IMR-90 (cell line): ENCODE measurements around the gene FLNA. TPM values are rescaled to one million over a fixed set of nuclear protein-coding genes. Genes with fewer than 3 reads are reported as not detected.

Experiments used
- ATAC-seq: fragments of 200-7000 bp; cut with Tn5 transposase; 2 replicates; pipeline ENCODE4 v1.9.1; 2020; ENCODE audit warnings: low read depth, mild to moderate bottlenecking, moderate library complexity
- BruUV-seq: library from RNA; stranded (reverse); fragments of 400-500 nt; replicated peaks from 2 replicates; lab custom pipeline; 2021; lab: Mats Ljungman, UMichigan
- CTCF ChIA-PET: fragments of 300-600 bp; formaldehyde crosslinking; extraction: SDS; loops from one replicate; lab custom pipeline; 2021; ENCODE audit warnings: antibody characterized with exemption; lab: Yijun Ruan, JAX
- POLR2A ChIA-PET: fragments of 300-600 bp; sonication (Branson Sonifier 250); formaldehyde crosslinking; loops from one replicate; lab custom pipeline; 2022; ENCODE audit warnings: antibody characterized with exemption; ENCODE audit not compliant: unreplicated experiment; lab: Charles Lee
- DNase-seq: peaks from one replicate; pipeline ENCODE4 v3.0.0; 2013
- H2AFZ ChIP-seq: replicated peaks from 2 replicates; pipeline ENCODE3; 2013; ENCODE audit warnings: low read length, mild to moderate bottlenecking; ENCODE audit not compliant: poor library complexity
- H2AK5ac ChIP-seq: 2 replicates; pipeline ENCODE4 v1.6.1; 2013; ENCODE audit warnings: low read depth, low read length, inconsistent platforms
- H2AK9ac ChIP-seq: replicated peaks from 2 replicates; pipeline ENCODE3; 2013; ENCODE audit warnings: mild to moderate bottlenecking, low read depth, low read length, moderate library complexity; ENCODE audit not compliant: poor library complexity
- H2BK120ac ChIP-seq: 2 replicates; pipeline ENCODE4 v1.6.1; 2013; ENCODE audit warnings: low read depth, low read length, inconsistent platforms
- H2BK15ac ChIP-seq: 3 replicates; pipeline ENCODE4 v1.6.1; 2013; ENCODE audit warnings: low read depth, low read length, inconsistent platforms
- H2BK20ac ChIP-seq: 2 replicates; pipeline ENCODE4 v1.6.1; 2013; ENCODE audit warnings: low read depth, mild to moderate bottlenecking, inconsistent platforms, low read length, moderate library complexity
- H2BK5ac ChIP-seq: 2 replicates; pipeline ENCODE4 v1.6.1; 2013; ENCODE audit warnings: mild to moderate bottlenecking, low read depth, low read length, inconsistent platforms; ENCODE audit not compliant: poor library complexity, severe bottlenecking
- H3K14ac ChIP-seq: replicated peaks from 2 replicates; pipeline ENCODE4 v1.6.1; 2013; ENCODE audit warnings: low read depth, low read length, inconsistent platforms
- H3K18ac ChIP-seq: 2 replicates; pipeline ENCODE4 v1.6.1; 2013; ENCODE audit warnings: low read depth, low read length, control low read depth
- H3K23ac ChIP-seq: 2 replicates; pipeline ENCODE4 v1.6.1; 2013; ENCODE audit warnings: low read depth, low read length, inconsistent platforms
- H3K27ac ChIP-seq: 2 replicates; pipeline ENCODE4 v1.5.1; 2013; ENCODE audit warnings: mild to moderate bottlenecking, control low read depth, low read length; ENCODE audit not compliant: insufficient read depth
- H3K27me3 ChIP-seq: 2 replicates; pipeline ENCODE4 v1.6.1; 2013; ENCODE audit warnings: low read length; ENCODE audit not compliant: control insufficient read depth, insufficient read depth
- H3K36me3 ChIP-seq: 2 replicates; pipeline ENCODE4 v1.6.1; 2013; ENCODE audit warnings: low read length, mixed read lengths; ENCODE audit not compliant: control insufficient read depth, insufficient read depth
- H3K4ac ChIP-seq: 2 replicates; pipeline ENCODE4 v1.6.1; 2013; ENCODE audit warnings: low read depth, low read length, inconsistent platforms
- H3K4me1 ChIP-seq: 2 replicates; pipeline ENCODE4 v1.6.1; 2013; ENCODE audit warnings: low read length, mixed read lengths; ENCODE audit not compliant: control insufficient read depth, insufficient read depth
- H3K4me2 ChIP-seq: 2 replicates; pipeline ENCODE4 v1.6.1; 2013; ENCODE audit warnings: low read depth, mild to moderate bottlenecking, control low read depth, low read length, moderate library complexity
- H3K4me3 ChIP-seq: 2 replicates; pipeline ENCODE4 v1.5.1; 2013; ENCODE audit warnings: low read depth, mild to moderate bottlenecking, control low read depth, low read length, moderate library complexity; ENCODE audit not compliant: insufficient read depth
- H3K56ac ChIP-seq: 2 replicates; pipeline ENCODE4 v1.6.1; 2013; ENCODE audit warnings: low read length, inconsistent platforms; ENCODE audit not compliant: insufficient read depth; ENCODE audit errors: extremely low read depth
- H3K79me1 ChIP-seq, 2 experiments: 2 replicates each; pipeline ENCODE4 v1.6.1; 2013; ENCODE audit warnings: low read length in 2 of 2, inconsistent platforms in 1 of 2, low read depth in 1 of 2
- H3K9ac ChIP-seq: 2 replicates; pipeline ENCODE4 v1.6.1; 2013; ENCODE audit warnings: low read depth, low read length, control low read depth
- H3K9me1 ChIP-seq: 2 replicates; pipeline ENCODE4 v1.6.1; 2013; ENCODE audit warnings: low read length, inconsistent platforms; ENCODE audit not compliant: insufficient read depth
- H3K9me3 ChIP-seq: 2 replicates; pipeline ENCODE4 v1.6.1; 2013; ENCODE audit warnings: low read length; ENCODE audit not compliant: control insufficient read depth, insufficient read depth
- H4K20me1 ChIP-seq: 2 replicates; pipeline ENCODE4 v1.6.1; 2013; ENCODE audit warnings: low read length, inconsistent platforms; ENCODE audit not compliant: insufficient read depth
- H4K5ac ChIP-seq: 2 replicates; pipeline ENCODE4 v1.6.1; 2013; ENCODE audit warnings: mild to moderate bottlenecking, low read depth, low read length, control low read depth
- H4K8ac ChIP-seq, 2 experiments: 2 replicates each; pipeline ENCODE4 v1.6.1; 2013; ENCODE audit warnings: low read depth in 2 of 2, low read length in 2 of 2, control low read depth in 1 of 2, inconsistent platforms in 1 of 2
- H4K91ac ChIP-seq: 2 replicates; pipeline ENCODE4 v1.6.1; 2013; ENCODE audit warnings: low read depth, low read length, inconsistent platforms; ENCODE audit not compliant: insufficient read depth
- BHLHE40 ChIP-seq: fragments of 150-350 bp; IDR thresholded peaks from 2 replicates; pipeline ENCODE4 v1.6.1; 2016; ENCODE audit warnings: mild to moderate bottlenecking, low read depth, low read length
- CEBPB ChIP-seq: IDR thresholded peaks from 2 replicates; pipeline ENCODE4 v1.6.1; 2012; ENCODE audit warnings: low read depth, low read length, improper control_type of control experiment
- CHD1 ChIP-seq: IDR thresholded peaks from 2 replicates; pipeline ENCODE4 v1.6.1; 2012; ENCODE audit warnings: low read depth, low read length, improper control_type of control experiment
- FOS ChIP-seq: fragments of 150-350 bp; IDR thresholded peaks from 2 replicates; pipeline ENCODE4 v1.6.1; 2016; ENCODE audit warnings: low read depth, low read length
- MAFK ChIP-seq: IDR thresholded peaks from 2 replicates; pipeline ENCODE4 v1.6.1; 2012; ENCODE audit warnings: low read depth, low read length, improper control_type of control experiment
- MAZ ChIP-seq: IDR thresholded peaks from 2 replicates; pipeline ENCODE4 v1.6.1; 2012; ENCODE audit warnings: low read depth, mild to moderate bottlenecking, low read length, improper control_type of control experiment, moderate library complexity, borderline replicate concordance
- MXI1 ChIP-seq: IDR thresholded peaks from 2 replicates; pipeline ENCODE4 v1.6.1; 2012; ENCODE audit warnings: low read depth, mild to moderate bottlenecking, low read length, moderate library complexity, borderline replicate concordance
- NFE2L2 ChIP-seq: fragments of 150-350 bp; IDR thresholded peaks from 2 replicates; pipeline ENCODE4 v1.6.1; 2016; ENCODE audit warnings: low read depth, mild to moderate bottlenecking, low read length
- POLR2A ChIP-seq: IDR thresholded peaks from 2 replicates; pipeline ENCODE4 v1.6.1; 2012; ENCODE audit warnings: mild to moderate bottlenecking, low read depth, low read length
- RAD21 ChIP-seq: IDR thresholded peaks from 2 replicates; pipeline ENCODE4 v1.6.1; 2012; ENCODE audit warnings: low read length, improper control_type of control experiment
- RCOR1 ChIP-seq: IDR thresholded peaks from 2 replicates; pipeline ENCODE4 v1.6.1; 2012; ENCODE audit warnings: mild to moderate bottlenecking, low read length, improper control_type of control experiment; ENCODE audit not compliant: insufficient replicate concordance
- RFX5 ChIP-seq: IDR thresholded peaks from 2 replicates; pipeline ENCODE4 v1.8.0; 2012; ENCODE audit warnings: low read depth, mild to moderate bottlenecking, low read length, moderate library complexity
- SMC3 ChIP-seq: fragments of 150-350 bp; IDR thresholded peaks from 2 replicates; pipeline ENCODE4 v1.6.1; 2016; ENCODE audit warnings: low read depth, mild to moderate bottlenecking, antibody characterized with exemption, low read length, moderate library complexity
- WGBS, 2 experiments: methylation state at CpG; one replicate each; pipeline versions ENCODE4 v1.1.5 to v1.1.7; 2013; ENCODE audit warnings: missing lambda C conversion rate in 2 of 2; ENCODE audit not compliant: insufficient read length in 1 of 2; ENCODE audit errors: extremely low coverage in 2 of 2; 5-methylcytosine and 5-hydroxymethylcytosine counted together
- dilution Hi-C: fragments of 300-500 bp; cut with HindIII; formaldehyde crosslinking; loops from one replicate; pipeline ENCODE4 v1.14.3; 2018; ENCODE audit warnings: low sequenced_read_pairs; ENCODE audit not compliant: unreplicated experiment
- in situ Hi-C: fragments of 300-500 bp; cut with MboI; formaldehyde crosslinking; loops from 3 replicates; pipeline ENCODE4 v1.14.3; 2019; ENCODE audit warnings: low sequenced_read_pairs, inconsistent platforms, mixed read lengths
- intact Hi-C: fragments of 100-400 bp; cut with micrococcal nuclease; formaldehyde crosslinking; loops from 2 replicates; pipeline ENCODE4 v1.10.0; 2022
- polyA plus RNA-seq, 3 experiments: library from polyadenylated mRNA; depleted of rRNA; stranded (reverse); fragments of >200 nt; gene quantifications; 2 replicates each; pipeline ENCODE4 v1.2.3, GENCODE V29; 2012; ENCODE audit warnings: low replicate concordance in 1 of 3
- total RNA-seq: library from RNA; depleted of rRNA; stranded (reverse); fragments of >200 nt; gene quantifications from 2 replicates; pipeline ENCODE4 v1.2.3, GENCODE V29; 2012
- TF ChIP-seq, protein P1 (sequence below): fragments of 150-350 bp; IDR thresholded peaks from 2 replicates; pipeline ENCODE4 v1.6.1; 2017; ENCODE audit warnings: mild to moderate bottlenecking, antibody characterized with exemption, low read length, low read depth
- TF ChIP-seq, protein P2 (sequence below): fragments of 150-350 bp; IDR thresholded peaks from 2 replicates; pipeline ENCODE4 v1.6.1; 2016; ENCODE audit warnings: low read depth, mild to moderate bottlenecking, low read length, moderate library complexity, borderline replicate concordance
- TF ChIP-seq, protein P3 (sequence below): conservative IDR thresholded peaks from 2 replicates; pipeline ENCODE4 v1.5.1; 2012; ENCODE audit warnings: mild to moderate bottlenecking, low read depth, low read length, improper control_type of control experiment

Gene FLNA
- total and polyA plus RNA-seq, 2 of the 4 experiments (the other 2 are of a cell fraction), result 1,356 to 1,357 TPM

DNA sequence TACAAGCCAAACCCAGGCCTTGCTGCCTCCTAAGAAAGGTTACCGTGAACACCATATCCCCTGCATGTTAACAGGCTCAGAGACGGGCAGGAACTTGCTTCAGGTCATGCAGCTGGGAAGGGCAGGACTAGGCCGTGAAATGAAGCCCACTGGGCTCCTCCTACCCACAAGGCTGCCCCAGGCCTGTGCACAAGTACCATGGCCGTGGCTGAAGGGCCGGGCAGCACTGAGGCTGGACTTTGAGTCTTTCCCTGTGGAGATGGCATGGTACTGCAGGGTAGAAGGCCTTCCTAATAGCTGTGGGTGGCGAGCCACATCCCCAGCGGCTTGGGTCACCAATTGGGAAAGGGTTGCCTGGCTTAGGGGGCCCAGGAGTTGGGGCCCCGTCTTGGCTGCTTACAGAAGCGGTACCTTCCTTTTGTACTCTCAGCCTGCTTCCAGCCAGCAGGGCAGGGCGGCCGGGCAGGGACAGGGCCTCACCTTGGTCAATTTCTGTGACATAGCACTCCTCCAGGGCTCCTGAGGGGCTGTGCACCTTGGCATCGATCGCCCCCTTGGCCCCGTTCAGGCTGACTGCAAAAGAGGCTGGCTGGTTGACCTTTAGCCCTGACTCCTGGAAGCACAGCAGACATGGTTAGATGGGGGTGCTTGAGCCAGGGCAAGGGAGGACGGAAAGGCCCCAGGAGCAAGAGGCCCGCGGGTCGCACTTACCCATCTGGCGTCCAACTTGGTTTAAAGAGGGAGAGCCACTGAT is 23.8 kb downstream of the FLNA start:
- dilution Hi-C loops, result no loop called here

More for the DNA sequence above, 23.8 kb downstream of the FLNA start:
- Histone ChIP-seq H3K4me3 (no peak overlapping the region), H3K4ac (no peak overlapping the region), H3K9me1 (no peaks in the 10 kb centered on the region), H2BK20ac (no peak overlapping the region), H3K79me1 (peaks cover 3 to 32% of the 10 kb centered on the region in 2 experiments; a peak in 3 of 4 replicates), H3K9me3 (no peaks in the 10 kb centered on the region; the same call in 1 of the 2 replicates), H3K23ac (no peak overlapping the region), H2BK15ac (no peak overlapping the region), H2AK9ac (peak overlapping the region; percentile 63), H3K14ac (no peak overlapping the region), H4K91ac (no peak overlapping the region), H3K36me3 (peaks cover 76% of the 10 kb centered on the region), H4K8ac (no peak overlapping the region), H2BK5ac (no peak overlapping the region), H3K9ac (no peak overlapping the region), H3K4me2 (no peak overlapping the region), H4K20me1 (peaks cover 85% of the 10 kb centered on the region), H2AFZ (no peak overlapping the region), H3K4me1 (no peaks in the 10 kb centered on the region), H3K56ac (no peak overlapping the region), H2BK120ac (no peak overlapping the region), H4K5ac (no peak overlapping the region), H3K27ac (no peak overlapping the region), H3K18ac (no peak overlapping the region), H2AK5ac (no peak overlapping the region), H3K27me3 (no peaks in the 10 kb centered on the region)
- ATAC-seq, result no peak
- intact Hi-C loops, result no loop called here
- in situ Hi-C loops, result no loop called here
- ChIA-PET CTCF (no interaction called here), POLR2A (no interaction called here)
- BruUV-seq, result no TSS peak
- DNase-seq, result no peak
- WGBS, 2 experiments, result 69% methylated on average over 7 of the region's 19 CpGs; no CpG with 5 or more reads in 1 of the 2 experiments
- no peak for TF ChIP-seq MAZ
- TF ChIP-seq NFE2L2, result no peak
- TF ChIP-seq MXI1, result no peak
- TF ChIP-seq CHD1, result no peak
- no peak for TF ChIP-seq RAD21
- TF ChIP-seq RFX5, result no peak
- TF ChIP-seq, protein P1, sequence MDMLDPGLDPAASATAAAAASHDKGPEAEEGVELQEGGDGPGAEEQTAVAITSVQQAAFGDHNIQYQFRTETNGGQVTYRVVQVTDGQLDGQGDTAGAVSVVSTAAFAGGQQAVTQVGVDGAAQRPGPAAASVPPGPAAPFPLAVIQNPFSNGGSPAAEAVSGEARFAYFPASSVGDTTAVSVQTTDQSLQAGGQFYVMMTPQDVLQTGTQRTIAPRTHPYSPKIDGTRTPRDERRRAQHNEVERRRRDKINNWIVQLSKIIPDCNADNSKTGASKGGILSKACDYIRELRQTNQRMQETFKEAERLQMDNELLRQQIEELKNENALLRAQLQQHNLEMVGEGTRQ, result no peak
- no peak for TF ChIP-seq POLR2A
- no peak for TF ChIP-seq BHLHE40
- no peak for TF ChIP-seq CEBPB
- no peak for TF ChIP-seq MAFK
- TF ChIP-seq FOS, result no peak
- TF ChIP-seq SMC3, result no peak
- TF ChIP-seq RCOR1, result no peak
- TF ChIP-seq, protein P2, sequence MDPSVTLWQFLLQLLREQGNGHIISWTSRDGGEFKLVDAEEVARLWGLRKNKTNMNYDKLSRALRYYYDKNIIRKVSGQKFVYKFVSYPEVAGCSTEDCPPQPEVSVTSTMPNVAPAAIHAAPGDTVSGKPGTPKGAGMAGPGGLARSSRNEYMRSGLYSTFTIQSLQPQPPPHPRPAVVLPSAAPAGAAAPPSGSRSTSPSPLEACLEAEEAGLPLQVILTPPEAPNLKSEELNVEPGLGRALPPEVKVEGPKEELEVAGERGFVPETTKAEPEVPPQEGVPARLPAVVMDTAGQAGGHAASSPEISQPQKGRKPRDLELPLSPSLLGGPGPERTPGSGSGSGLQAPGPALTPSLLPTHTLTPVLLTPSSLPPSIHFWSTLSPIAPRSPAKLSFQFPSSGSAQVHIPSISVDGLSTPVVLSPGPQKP, result no peak
- TF ChIP-seq, protein P3, sequence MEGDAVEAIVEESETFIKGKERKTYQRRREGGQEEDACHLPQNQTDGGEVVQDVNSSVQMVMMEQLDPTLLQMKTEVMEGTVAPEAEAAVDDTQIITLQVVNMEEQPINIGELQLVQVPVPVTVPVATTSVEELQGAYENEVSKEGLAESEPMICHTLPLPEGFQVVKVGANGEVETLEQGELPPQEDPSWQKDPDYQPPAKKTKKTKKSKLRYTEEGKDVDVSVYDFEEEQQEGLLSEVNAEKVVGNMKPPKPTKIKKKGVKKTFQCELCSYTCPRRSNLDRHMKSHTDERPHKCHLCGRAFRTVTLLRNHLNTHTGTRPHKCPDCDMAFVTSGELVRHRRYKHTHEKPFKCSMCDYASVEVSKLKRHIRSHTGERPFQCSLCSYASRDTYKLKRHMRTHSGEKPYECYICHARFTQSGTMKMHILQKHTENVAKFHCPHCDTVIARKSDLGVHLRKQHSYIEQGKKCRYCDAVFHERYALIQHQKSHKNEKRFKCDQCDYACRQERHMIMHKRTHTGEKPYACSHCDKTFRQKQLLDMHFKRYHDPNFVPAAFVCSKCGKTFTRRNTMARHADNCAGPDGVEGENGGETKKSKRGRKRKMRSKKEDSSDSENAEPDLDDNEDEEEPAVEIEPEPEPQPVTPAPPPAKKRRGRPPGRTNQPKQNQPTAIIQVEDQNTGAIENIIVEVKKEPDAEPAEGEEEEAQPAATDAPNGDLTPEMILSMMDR, result no peak
